ENCODE measurements around the gene NUMB. TPM values are rescaled to one million over a fixed set of nuclear protein-coding genes. Genes with fewer than 3 reads are reported as not detected.

NUMB gene
- total RNA-seq, 2 donors from 2014 or later: 79.9 to 85.2 TPM

GRCh38 chr14:73239393-73240241, 218.7 kb downstream of the NUMB start:
- Mint-ChIP-seq H3K27me3 (ENCODE audit: insufficient read depth) (peaks cover 81% of the 10 kb centered on the region), H3K4me1 (peaks cover 32% of the 10 kb centered on the region), H3K9me3 (no peaks in the 10 kb centered on the region), H3K27ac (no peak overlapping the region), H3K4me3 (peak overlapping the region; percentile 50), H3K36me3 (ENCODE audit: low read depth) (peaks cover 5% of the 10 kb centered on the region)
- peak overlapping the region; percentile 77 for H3K4me3 ChIP-seq (ENCODE audit: low read length)
- no peak overlapping the region for H3K27ac ChIP-seq (ENCODE audit: low read depth, low read length)
- H3K27me3 ChIP-seq (ENCODE audit: control insufficient read depth, insufficient read depth, low read length, poor library complexity, severe bottlenecking): peaks cover 56% of the 10 kb centered on the region
- TF ChIP-seq CTCF (conservative IDR thresholded peaks at IDR 0.05): no peak
- 24 to 25% methylated on average over 27 to 48 of the region's 48 CpGs for WGBS, 2 experiments (ENCODE audit: insufficient coverage in 1 of 2, insufficient read length in 1 of 2)
- H3K9ac ChIP-seq (ENCODE audit: extremely low read depth, low read length, poor library complexity, severe bottlenecking): no peak overlapping the region
- peaks cover 15% of the 10 kb centered on the region for H3K4me1 ChIP-seq (ENCODE audit: control insufficient read depth, insufficient read depth, low read length)
- peak; percentile 81 for DNase-seq
- no peaks in the 10 kb centered on the region for H3K9me3 ChIP-seq (ENCODE audit: control insufficient read depth, low read length)
- no peaks in the 10 kb centered on the region for H3K36me3 ChIP-seq (ENCODE audit: control insufficient read depth, insufficient read depth, low read length)

- H3K27me3 ChIP-seq (ENCODE audit: control insufficient read depth, insufficient read depth, low read length, poor library complexity, severe bottlenecking): peaks cover 56% of the 10 kb centered on the region
- peak overlapping the region; percentile 50 for H3K4me3 Mint-ChIP-seq
- TF ChIP-seq CTCF (conservative IDR thresholded peaks at IDR 0.05): no peak
- H3K27ac ChIP-seq (ENCODE audit: low read depth, low read length): no peak overlapping the region
- H3K4me1 ChIP-seq (ENCODE audit: control insufficient read depth, insufficient read depth, low read length): peaks cover 22% of the 10 kb centered on the region
- no peaks in the 10 kb centered on the region for H3K9me3 Mint-ChIP-seq
- peaks cover 37% of the 10 kb centered on the region for H3K4me1 Mint-ChIP-seq
- H3K9me3 ChIP-seq (ENCODE audit: control insufficient read depth, low read length): no peaks in the 10 kb centered on the region
- H3K4me3 ChIP-seq (ENCODE audit: low read length): peak overlapping the region; percentile 77
- peaks cover 79% of the 10 kb centered on the region for H3K27me3 Mint-ChIP-seq (ENCODE audit: insufficient read depth)
- no peak overlapping the region for H3K9ac ChIP-seq (ENCODE audit: extremely low read depth, low read length, poor library complexity, severe bottlenecking)
- 91 to 93% methylated on average over 7 to 11 of the region's 11 CpGs for WGBS, 2 experiments (ENCODE audit: insufficient coverage in 1 of 2, insufficient read length in 1 of 2)
- H3K27ac Mint-ChIP-seq: no peak overlapping the region
- peaks cover 5% of the 10 kb centered on the region for H3K36me3 Mint-ChIP-seq (ENCODE audit: low read depth)
- no peaks in the 10 kb centered on the region for H3K36me3 ChIP-seq (ENCODE audit: control insufficient read depth, insufficient read depth, low read length)
- no peak for DNase-seq
Measured at GRCh38 chr14:73238941-73239340, 219.4 kb downstream of the NUMB start.

GRCh38 chr14:73238424-73238852, 219.9 kb downstream of the NUMB start:
- Histone ChIP-seq H3K27ac (ENCODE audit: low read depth, low read length) (no peak overlapping the region), H3K4me1 (ENCODE audit: control insufficient read depth, insufficient read depth, low read length) (peaks cover 24% of the 10 kb centered on the region), H3K9ac (ENCODE audit: extremely low read depth, low read length, poor library complexity, severe bottlenecking) (peak overlapping the region; percentile 25), H3K4me3 (ENCODE audit: low read length) (peak overlapping the region; percentile 77), H3K9me3 (ENCODE audit: control insufficient read depth, low read length) (no peaks in the 10 kb centered on the region), H3K27me3 (ENCODE audit: control insufficient read depth, insufficient read depth, low read length, poor library complexity, severe bottlenecking) (peaks cover 56% of the 10 kb centered on the region), H3K36me3 (ENCODE audit: control insufficient read depth, insufficient read depth, low read length) (no peaks in the 10 kb centered on the region)
- Mint-ChIP-seq H3K27me3 (ENCODE audit: insufficient read depth) (peaks cover 79% of the 10 kb centered on the region), H3K27ac (no peak overlapping the region), H3K36me3 (ENCODE audit: low read depth) (peaks cover under 1% of the 10 kb centered on the region), H3K4me1 (peaks cover 42% of the 10 kb centered on the region), H3K9me3 (no peaks in the 10 kb centered on the region), H3K4me3 (peak overlapping the region; percentile 50)
- WGBS, 2 experiments (ENCODE audit: insufficient coverage in 1 of 2, insufficient read length in 1 of 2): 25 to 29% methylated on average over 7 to 10 of the region's 10 CpGs
- no peak for TF ChIP-seq CTCF (conservative IDR thresholded peaks at IDR 0.05)
- DNase-seq: no peak
